HT1080 (cell line): Measurements from ENCODE around the gene PARP4. TPM values are rescaled to one million over a fixed set of nuclear protein-coding genes. Genes with fewer than 3 reads are reported as not detected.
A peak's percentile ranks its signal among the peaks of the same experiment; 100 is the strongest.
"Not testable (repeated sequence)": the region's sequence is repeated elsewhere in the genome, so short reads cannot be mapped to it uniquely, and the experiment has no call there.

Experiments used
- DNase-seq: peaks from one replicate; pipeline ENCODE4 v3.0.0-alpha.2; 2015; ENCODE audit warnings: low read depth
- polyA plus RNA-seq, 2 experiments: library from polyadenylated mRNA; depleted of rRNA; stranded (reverse); fragments of >200 nt; gene quantifications; 2 replicates each; pipeline ENCODE4 v1.2.3, GENCODE V29; 2015
- total RNA-seq: library from RNA; depleted of rRNA; stranded (reverse); fragments of >200 nt; shearing (Covaris generic); gene quantifications from 2 replicates; pipeline ENCODE4 v1.2.3, GENCODE V29; 2014; rRNA removed

The PARP4 gene
- 44.0 and 47.6 TPM in 2 replicates for total RNA-seq
- 39.5 and 53.2 TPM in 2 replicates for polyA plus RNA-seq (2015; cell fraction: cytosol; rRNA removed)
- polyA plus RNA-seq (2015; cell fraction: nucleus; rRNA removed): 177 and 184 TPM in 2 replicates

- DNase-seq: peak; percentile 90
Measured at GRCh38 chr13:24512197-24512907, at the start of gene PARP4. Gene PARP4, minus strand, starts transcription at chr13:24512778. Its CDS starts 9,002 bp downstream, at chr13:24503776.

- DNase-seq: not testable (repeated sequence)
Measured at GRCh38 chr13:24560579-24561187, 48.1 kb upstream of the PARP4 start.

GRCh38 chr13:24559431-24560218 is 47.0 kb upstream of the PARP4 start:
- not testable (repeated sequence) for DNase-seq

- no peak for DNase-seq
Measured at GRCh38 chr13:24557081-24557480, 44.5 kb upstream of the PARP4 start.

GRCh38 chr13:24553892-24554291 is 41.3 kb upstream of the PARP4 start:
- DNase-seq: not testable (repeated sequence)

GRCh38 chr13:24541476-24542352 is 29.1 kb upstream of the PARP4 start:
- not testable (repeated sequence) for DNase-seq

GRCh38 chr13:24541127-24541475 is 28.5 kb upstream of the PARP4 start:
- DNase-seq: no peak

GRCh38 chr13:24540236-24541126 is 27.9 kb upstream of the PARP4 start:
- DNase-seq: no peak

- no peak for DNase-seq
Measured at GRCh38 chr13:24539500-24540165, 27.1 kb upstream of the PARP4 start.

- no peak for DNase-seq
Measured at GRCh38 chr13:24529478-24529877, 16.9 kb upstream of the PARP4 start.

- DNase-seq: no peak
Measured at GRCh38 chr13:24528816-24529398, 16.3 kb upstream of the PARP4 start.

- DNase-seq: no peak
Measured at GRCh38 chr13:24527266-24527775, 14.7 kb upstream of the PARP4 start.

GRCh38 chr13:24520733-24521132 is 8.2 kb upstream of the PARP4 start:
- DNase-seq: no peak

- no peak for DNase-seq
Measured at GRCh38 chr13:24516919-24517318, 4.3 kb upstream of the PARP4 start.

GRCh38 chr13:24512908-24513213 is 283 bp upstream of the PARP4 start:
- DNase-seq: no peak

GRCh38 chr13:24511816-24512196 is 772 bp downstream of the PARP4 start:
- DNase-seq: no peak

GRCh38 chr13:24511019-24511815 is 1.4 kb downstream of the PARP4 start:
- peak; percentile 92 for DNase-seq

- no peak for DNase-seq
Measured at GRCh38 chr13:24506698-24507335, 5.8 kb downstream of the PARP4 start.
